Esophagus muscularis mucosa (tissue), 3 donors: ENCODE results near the gene SYNDIG1.

Experiments
- CTCF ChIP-seq, 3 experiments: fragments of 200-600 bp in 2 of 3; fragments of 450-650 bp in 1 of 3; sonication (generic) in 2 of 3; IDR thresholded peaks; one replicate each; pipeline ENCODE4 v1.5.1; 2017 to 2019; ENCODE audit warnings: antibody characterized with exemption in 3 of 3, mild to moderate bottlenecking in 2 of 3, moderate library complexity in 1 of 3
- POLR2A ChIP-seq: fragments of 450-650 bp; IDR thresholded peaks from one replicate; pipeline ENCODE4 v1.6.1; 2017; ENCODE audit warnings: antibody characterized with exemption, moderate library complexity, mild to moderate bottlenecking, low read depth

GRCh38 chr20:24481173-24481572, 11.7 kb downstream of the SYNDIG1 start:
- TF ChIP-seq CTCF (IDR thresholded peaks at IDR 0.05) (no peak), POLR2A (no peak)
